NT2/D1 (cell line): ENCODE measurements around the gene ZFAND6.

Source experiments
- DNase-seq: peaks from one replicate; pipeline ENCODE4 v3.0.0-alpha.2; 2011; ENCODE audit warnings: low read depth, low spot score
- H3K27me3 ChIP-seq: 2 replicates; pipeline ENCODE4 v1.6.0; 2011; ENCODE audit warnings: mild to moderate bottlenecking; ENCODE audit not compliant: insufficient read length, insufficient read depth
- H3K36me3 ChIP-seq: 2 replicates; pipeline ENCODE4 v1.6.1; 2011; ENCODE audit warnings: mild to moderate bottlenecking, low read length, mixed read lengths; ENCODE audit not compliant: insufficient read depth, insufficient read length
- H3K4me1 ChIP-seq: 2 replicates; pipeline ENCODE4 v1.5.1; 2011; ENCODE audit not compliant: insufficient read depth, insufficient read length
- H3K4me3 ChIP-seq: 2 replicates; pipeline ENCODE4 v1.5.1; 2011; ENCODE audit warnings: low read depth; ENCODE audit not compliant: insufficient read length
- H3K9ac ChIP-seq: 2 replicates; pipeline ENCODE4 v1.6.0; 2011; ENCODE audit warnings: low read depth; ENCODE audit not compliant: insufficient read length
- H3K9me3 ChIP-seq: 2 replicates; pipeline ENCODE4 v1.5.1; 2011; ENCODE audit warnings: mild to moderate bottlenecking, low read length; ENCODE audit not compliant: insufficient read depth
- SUZ12 ChIP-seq: IDR thresholded peaks from 2 replicates; pipeline ENCODE4 v1.6.1; 2011; ENCODE audit not compliant: insufficient read length, insufficient read depth; ENCODE audit errors: extremely low read depth
- YY1 ChIP-seq: IDR thresholded peaks from 2 replicates; pipeline ENCODE4 v1.6.1; 2011; ENCODE audit not compliant: insufficient read length, insufficient read depth
- ZNF274 ChIP-seq: IDR thresholded peaks from 2 replicates; pipeline ENCODE4 v1.6.1; 2011; ENCODE audit warnings: mild to moderate bottlenecking, low read depth, low read length

ZFAND6 gene

DNA sequence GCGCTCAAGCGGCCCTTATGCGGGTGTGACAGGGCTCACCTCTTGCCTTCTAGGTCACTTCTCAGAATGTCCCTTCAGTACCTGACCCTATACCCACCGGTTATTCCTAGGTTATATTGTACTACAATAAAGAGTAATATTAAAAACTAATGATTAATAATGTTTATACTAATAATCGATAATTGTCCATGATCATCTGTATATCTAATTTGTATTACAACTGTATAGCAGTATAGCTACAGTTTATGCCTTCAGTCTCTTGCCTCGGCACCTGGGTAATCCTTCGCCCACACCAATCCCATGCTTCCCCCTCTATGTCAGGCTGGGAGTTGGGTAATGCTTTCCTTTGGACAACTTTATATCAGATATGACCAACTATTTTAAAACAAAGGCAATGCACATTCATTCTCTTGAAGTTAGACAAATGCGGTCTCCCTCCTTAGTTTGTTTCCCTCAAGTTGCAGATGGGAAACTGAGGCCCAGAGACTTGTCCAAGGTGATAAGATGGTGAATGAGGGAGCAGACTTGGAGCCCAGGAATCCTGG, 96.8 kb downstream of the ZFAND6 start:
- H3K4me1 ChIP-seq, result peaks cover 8% of the 10 kb centered on the region
- no peaks in the 10 kb centered on the region for H3K9me3 ChIP-seq
- peaks cover 9% of the 10 kb centered on the region for H3K27me3 ChIP-seq
- TF ChIP-seq ZNF274 (no peak), YY1 (no peak), SUZ12 (no peak)
- H3K36me3 ChIP-seq, result peaks cover 20% of the 10 kb centered on the region
- DNase-seq, result no peak
- H3K4me3 ChIP-seq, result no peak overlapping the region
- no peak overlapping the region for H3K9ac ChIP-seq

DNA sequence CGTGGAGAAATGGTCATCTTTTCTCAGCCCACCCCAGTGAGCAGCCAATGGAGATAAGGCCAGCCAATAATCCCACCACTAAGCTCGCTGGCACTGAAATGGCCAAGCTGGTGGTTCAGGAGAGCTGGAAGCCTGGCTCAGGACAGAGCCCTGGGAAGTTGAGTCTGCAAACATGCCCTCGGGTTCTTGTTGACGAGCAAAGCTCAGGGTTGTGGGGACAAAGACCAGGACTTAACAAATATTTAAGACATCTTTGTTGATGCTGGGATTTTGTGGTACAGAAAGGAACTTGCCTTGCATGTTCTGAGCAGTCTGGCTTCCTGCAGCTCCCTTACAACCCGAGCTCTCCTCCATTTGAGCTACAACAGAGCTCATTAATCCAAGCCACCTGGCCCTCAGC, 97.7 kb downstream of the ZFAND6 start:
- no peak for DNase-seq
- peaks cover 24% of the 10 kb centered on the region for H3K36me3 ChIP-seq

DNA sequence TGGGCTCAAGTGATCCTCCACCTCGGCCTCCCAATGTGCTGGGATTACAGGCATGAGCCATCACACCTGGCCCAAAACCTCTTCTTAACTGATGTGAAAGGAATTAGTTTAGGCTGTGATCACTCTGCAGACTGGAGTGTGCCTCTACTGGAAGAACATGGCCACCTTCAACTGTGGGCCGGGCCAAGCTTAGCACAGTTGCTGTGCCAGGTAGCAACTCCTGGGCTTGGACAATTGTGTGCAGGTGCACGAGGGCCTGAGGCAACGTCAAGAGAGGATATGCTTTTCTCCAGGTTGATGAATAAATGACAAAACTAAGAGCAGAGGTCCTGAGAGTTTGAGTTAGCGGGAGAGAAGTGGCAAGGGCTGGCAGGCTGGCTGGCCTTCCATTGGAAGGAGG, 99.8 kb downstream of the ZFAND6 start:
- DNase-seq, result no peak
- peaks cover 7% of the 10 kb centered on the region for H3K4me1 ChIP-seq
- H3K9me3 ChIP-seq, result no peaks in the 10 kb centered on the region
- no peak for TF ChIP-seq YY1
- TF ChIP-seq ZNF274, result no peak
- TF ChIP-seq SUZ12, result no peak
- no peak overlapping the region for H3K9ac ChIP-seq
- H3K27me3 ChIP-seq, result no peaks in the 10 kb centered on the region
- H3K36me3 ChIP-seq, result peaks cover 39% of the 10 kb centered on the region
- H3K4me3 ChIP-seq, result no peak overlapping the region

More for the DNA sequence above, 97.7 kb downstream of the ZFAND6 start:
- Histone ChIP-seq H3K4me1 (peaks cover 7% of the 10 kb centered on the region), H3K4me3 (no peak overlapping the region), H3K27me3 (peaks cover 3% of the 10 kb centered on the region), H3K9ac (no peak overlapping the region), H3K9me3 (no peaks in the 10 kb centered on the region)
- no peak for TF ChIP-seq YY1
- TF ChIP-seq SUZ12, result no peak
- no peak for TF ChIP-seq ZNF274

DNA sequence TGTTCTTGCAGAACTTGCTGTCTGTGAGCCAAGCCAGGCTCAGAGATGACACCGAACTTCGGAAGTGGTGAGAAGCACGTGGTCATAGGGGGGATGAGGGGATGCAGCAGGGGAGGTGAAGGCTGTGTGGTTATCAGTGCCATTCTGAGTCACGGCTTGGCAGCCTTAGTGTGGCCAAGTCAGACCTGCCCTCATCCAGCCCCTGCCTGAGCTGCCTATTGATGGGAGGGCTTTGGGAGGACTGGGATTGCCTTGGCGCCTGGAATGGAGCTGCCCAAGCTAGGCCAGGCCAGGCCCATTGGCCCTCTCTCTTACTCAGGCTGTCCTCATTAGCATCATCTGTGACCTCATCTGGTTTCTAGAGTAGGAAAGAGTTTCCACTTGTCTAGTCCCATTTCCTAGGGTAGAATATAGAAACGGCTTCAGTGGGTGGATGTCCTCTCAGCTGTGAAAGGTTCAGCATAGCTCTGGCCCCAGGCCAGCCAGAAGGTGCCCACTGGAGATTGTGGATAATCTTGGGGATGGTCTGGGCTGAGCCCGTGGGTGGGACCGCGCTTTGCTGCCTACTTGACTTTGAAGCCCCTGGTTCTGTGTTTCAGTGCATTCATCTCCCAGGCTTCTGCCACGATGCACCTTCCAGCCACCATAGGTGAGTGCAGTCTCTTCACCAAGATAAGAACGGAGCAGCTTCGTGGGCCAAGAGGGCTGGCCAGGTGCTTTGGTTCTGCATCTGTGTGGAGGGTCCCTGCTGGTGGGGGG, 100.5 kb downstream of the ZFAND6 start:
- Histone ChIP-seq H3K27me3 (no peaks in the 10 kb centered on the region), H3K4me1 (peaks cover 7% of the 10 kb centered on the region), H3K4me3 (no peak overlapping the region), H3K9me3 (no peaks in the 10 kb centered on the region), H3K36me3 (peaks cover 42% of the 10 kb centered on the region), H3K9ac (no peak overlapping the region)
- DNase-seq, result no peak
- no peak for TF ChIP-seq SUZ12
- TF ChIP-seq ZNF274, result no peak
- no peak for TF ChIP-seq YY1

DNA sequence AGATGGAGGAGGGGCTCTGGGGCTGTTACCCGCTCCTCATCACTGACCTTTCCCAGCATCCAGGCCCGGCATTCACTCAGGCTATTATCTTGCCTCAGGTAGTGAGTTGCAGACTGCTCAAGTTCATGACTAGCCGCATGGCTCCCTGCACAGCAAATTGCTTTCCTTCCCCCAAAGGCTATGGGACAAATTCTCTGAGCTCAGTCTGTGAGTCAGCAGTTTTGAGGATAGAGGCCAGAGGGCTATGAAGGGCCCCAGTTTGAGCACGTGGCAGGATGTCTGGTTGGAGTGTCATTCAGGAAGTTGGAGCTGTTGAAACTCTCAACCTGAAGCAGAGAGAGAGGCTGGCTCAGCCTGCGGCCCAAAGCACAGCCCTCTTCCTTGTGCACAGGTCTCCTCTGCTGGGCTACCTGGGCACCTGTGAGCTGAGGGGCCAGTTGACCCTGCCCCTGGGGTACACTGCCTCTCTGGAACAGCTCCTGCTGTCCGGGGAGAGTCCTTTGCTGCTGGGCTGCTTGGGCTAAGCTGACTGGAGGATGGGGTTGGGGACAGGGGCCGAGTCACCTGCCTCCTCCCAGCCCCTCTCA, 101.2 kb downstream of the ZFAND6 start:
- Histone ChIP-seq H3K4me1 (peaks cover 7% of the 10 kb centered on the region), H3K27me3 (no peaks in the 10 kb centered on the region), H3K9ac (peak overlapping the region; percentile 3), H3K9me3 (no peaks in the 10 kb centered on the region), H3K36me3 (peaks cover 42% of the 10 kb centered on the region), H3K4me3 (no peak overlapping the region)
- no peak for TF ChIP-seq ZNF274
- TF ChIP-seq YY1, result no peak
- TF ChIP-seq SUZ12, result no peak
- no peak for DNase-seq

DNA sequence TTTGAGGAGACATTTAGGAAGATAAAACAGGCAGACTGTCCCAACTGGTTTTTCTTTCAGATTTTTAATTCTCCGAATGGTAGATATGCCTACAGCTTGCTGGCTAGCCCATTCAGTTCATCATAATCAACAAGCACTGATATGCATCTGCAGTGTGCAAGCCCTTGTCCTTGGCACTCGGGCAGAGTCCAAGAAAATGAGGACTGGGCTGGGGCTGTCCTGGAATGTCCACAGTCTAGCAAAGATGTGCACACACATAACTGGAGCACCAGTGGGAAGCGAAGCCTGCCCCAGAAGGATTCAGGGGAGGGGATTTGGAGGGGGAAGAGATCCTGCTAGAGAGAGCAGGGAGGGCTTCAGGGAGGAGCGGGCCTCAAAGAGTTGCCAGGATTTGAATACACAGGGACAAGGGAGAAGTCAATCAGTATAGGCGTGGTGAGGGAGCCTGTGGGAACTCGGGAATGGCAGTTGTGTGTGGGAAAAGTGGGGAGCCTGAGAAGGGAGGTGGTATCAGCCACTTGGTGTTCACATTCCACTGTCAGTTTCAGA, 102.1 kb downstream of the ZFAND6 start:
- Histone ChIP-seq H3K4me3 (no peak overlapping the region), H3K27me3 (no peaks in the 10 kb centered on the region), H3K9me3 (no peaks in the 10 kb centered on the region), H3K36me3 (peaks cover 42% of the 10 kb centered on the region), H3K9ac (no peak overlapping the region), H3K4me1 (peaks cover 7% of the 10 kb centered on the region)
- no peak for DNase-seq
- no peak for TF ChIP-seq SUZ12

DNA sequence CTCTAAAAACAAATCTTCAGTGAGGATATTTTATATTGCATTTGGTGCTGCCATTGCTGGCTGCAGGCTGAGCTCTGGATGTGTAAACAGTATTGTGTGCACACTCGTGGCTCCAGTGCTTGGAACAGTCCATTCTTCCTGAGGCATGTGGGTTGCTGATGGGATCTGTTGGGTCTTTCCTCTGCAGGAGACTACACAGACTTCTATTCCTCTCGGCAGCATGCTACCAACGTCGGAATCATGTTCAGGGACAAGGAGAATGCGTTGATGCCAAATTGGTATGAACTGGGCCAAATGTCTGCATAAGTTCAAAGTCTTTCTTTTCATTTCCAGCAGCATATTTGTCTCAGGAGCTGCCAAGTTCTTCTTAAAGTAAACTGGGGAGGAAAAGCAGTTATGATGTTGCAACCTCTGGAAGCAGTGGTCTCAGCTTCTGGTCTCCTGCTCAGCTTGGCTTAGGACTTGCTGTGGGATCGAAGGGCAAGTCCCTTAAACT, 102.6 kb downstream of the ZFAND6 start:
- Histone ChIP-seq H3K36me3 (peaks cover 42% of the 10 kb centered on the region), H3K4me1 (peaks cover 7% of the 10 kb centered on the region)
- TF ChIP-seq ZNF274 (no peak), YY1 (no peak), SUZ12 (no peak)

More for the DNA sequence above, 102.6 kb downstream of the ZFAND6 start:
- Histone ChIP-seq H3K4me3 (no peak overlapping the region), H3K27me3 (no peaks in the 10 kb centered on the region), H3K9ac (no peak overlapping the region), H3K9me3 (no peaks in the 10 kb centered on the region)
- DNase-seq, result no peak
